Measurements from ENCODE around the gene UROD.

The UROD gene

DNA sequence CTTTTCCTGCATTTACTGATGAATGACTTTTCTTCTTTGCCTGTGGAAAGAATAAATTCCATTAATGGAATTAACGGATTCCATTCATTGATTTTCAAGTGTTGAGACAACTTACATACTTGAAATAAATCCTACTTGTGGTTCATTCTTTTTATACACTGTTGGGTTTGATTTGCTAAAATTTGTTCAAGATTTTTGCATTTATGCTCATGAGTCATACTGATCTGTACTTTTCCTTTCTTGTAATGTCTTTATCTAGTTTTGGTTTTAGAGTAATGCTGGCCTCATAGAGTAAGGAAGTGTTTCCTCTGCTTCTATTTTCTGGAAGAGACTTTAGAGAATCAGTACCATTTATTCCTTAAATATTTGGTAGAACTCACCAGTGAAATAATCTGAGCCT, 14.4 kb downstream of the UROD start:
- DNase-seq (ENCODE audit: low read depth), result no peak
- TF ChIP-seq MYC (IDR thresholded peaks at IDR 0.05; ENCODE audit: low read depth, low read length) (no peak), POLR2A (IDR thresholded peaks at IDR 0.05; ENCODE audit: extremely low read depth, insufficient read length) (no peak)
- TF ChIP-seq, protein P1, sequence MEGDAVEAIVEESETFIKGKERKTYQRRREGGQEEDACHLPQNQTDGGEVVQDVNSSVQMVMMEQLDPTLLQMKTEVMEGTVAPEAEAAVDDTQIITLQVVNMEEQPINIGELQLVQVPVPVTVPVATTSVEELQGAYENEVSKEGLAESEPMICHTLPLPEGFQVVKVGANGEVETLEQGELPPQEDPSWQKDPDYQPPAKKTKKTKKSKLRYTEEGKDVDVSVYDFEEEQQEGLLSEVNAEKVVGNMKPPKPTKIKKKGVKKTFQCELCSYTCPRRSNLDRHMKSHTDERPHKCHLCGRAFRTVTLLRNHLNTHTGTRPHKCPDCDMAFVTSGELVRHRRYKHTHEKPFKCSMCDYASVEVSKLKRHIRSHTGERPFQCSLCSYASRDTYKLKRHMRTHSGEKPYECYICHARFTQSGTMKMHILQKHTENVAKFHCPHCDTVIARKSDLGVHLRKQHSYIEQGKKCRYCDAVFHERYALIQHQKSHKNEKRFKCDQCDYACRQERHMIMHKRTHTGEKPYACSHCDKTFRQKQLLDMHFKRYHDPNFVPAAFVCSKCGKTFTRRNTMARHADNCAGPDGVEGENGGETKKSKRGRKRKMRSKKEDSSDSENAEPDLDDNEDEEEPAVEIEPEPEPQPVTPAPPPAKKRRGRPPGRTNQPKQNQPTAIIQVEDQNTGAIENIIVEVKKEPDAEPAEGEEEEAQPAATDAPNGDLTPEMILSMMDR (IDR thresholded peaks at IDR 0.05; ENCODE audit: low read depth, low read length), result no peak
- TF ChIP-seq, protein P2, sequence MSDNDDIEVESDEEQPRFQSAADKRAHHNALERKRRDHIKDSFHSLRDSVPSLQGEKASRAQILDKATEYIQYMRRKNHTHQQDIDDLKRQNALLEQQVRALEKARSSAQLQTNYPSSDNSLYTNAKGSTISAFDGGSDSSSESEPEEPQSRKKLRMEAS (IDR thresholded peaks at IDR 0.05; ENCODE audit: low read depth, low read length), result no peak
- H3K4me3 ChIP-seq (ENCODE audit: low read depth, low read length), result no peak overlapping the region

DNA sequence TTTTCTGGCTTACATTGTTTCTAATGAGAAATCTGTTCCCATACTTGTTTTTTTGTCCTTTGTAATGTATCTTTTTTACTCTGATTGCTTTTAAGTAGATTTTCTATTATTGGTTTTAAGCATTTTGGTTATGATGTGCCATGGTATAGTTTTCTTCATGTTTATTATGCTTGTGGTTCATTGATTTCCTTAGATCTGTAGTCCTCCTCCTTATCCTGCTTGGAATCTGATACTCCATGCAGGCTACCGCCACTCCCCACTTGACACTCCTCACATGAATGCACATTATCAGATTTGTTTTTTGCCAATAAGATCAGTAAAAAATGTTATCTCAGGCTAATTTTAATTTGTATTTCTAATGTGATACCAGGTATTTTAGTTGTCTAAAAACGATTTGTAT, 20.8 kb downstream of the UROD start:
- TF ChIP-seq, protein P1 (IDR thresholded peaks at IDR 0.05; ENCODE audit: low read depth, low read length), result no peak
- TF ChIP-seq, protein P2 (IDR thresholded peaks at IDR 0.05; ENCODE audit: low read depth, low read length), result no peak
- TF ChIP-seq POLR2A (IDR thresholded peaks at IDR 0.05; ENCODE audit: extremely low read depth, insufficient read length) (no peak), MYC (IDR thresholded peaks at IDR 0.05; ENCODE audit: low read depth, low read length) (no peak)
- H3K4me3 ChIP-seq (ENCODE audit: low read depth, low read length), result no peak overlapping the region
- no peak for DNase-seq (ENCODE audit: low read depth)

DNA sequence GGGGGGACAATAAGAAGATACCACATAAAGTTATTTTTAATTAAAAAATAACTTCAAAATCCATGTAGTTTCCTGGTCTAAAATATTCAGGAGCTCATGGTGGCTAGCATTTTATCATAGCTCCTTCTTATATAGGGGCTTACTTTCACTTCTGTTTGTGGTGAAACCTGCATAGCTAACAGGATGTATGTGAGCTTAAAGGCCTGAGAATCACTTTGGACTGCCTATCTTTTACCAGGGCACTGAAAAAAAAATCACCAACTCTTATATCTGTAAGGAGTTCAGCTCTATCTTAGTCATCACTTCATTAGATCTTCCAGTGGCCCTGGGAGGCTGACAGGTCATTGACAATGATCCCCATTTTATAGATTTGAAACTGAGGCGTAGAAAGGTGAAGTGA, 21.3 kb downstream of the UROD start:
- no peak overlapping the region for H3K4me3 ChIP-seq (ENCODE audit: low read depth, low read length)
- DNase-seq (ENCODE audit: low read depth), result no peak
- no peak for TF ChIP-seq MYC (IDR thresholded peaks at IDR 0.05; ENCODE audit: low read depth, low read length)
- no peak for TF ChIP-seq POLR2A (IDR thresholded peaks at IDR 0.05; ENCODE audit: extremely low read depth, insufficient read length)
- TF ChIP-seq, protein P2 (IDR thresholded peaks at IDR 0.05; ENCODE audit: low read depth, low read length), result no peak
- TF ChIP-seq, protein P1 (IDR thresholded peaks at IDR 0.05; ENCODE audit: low read depth, low read length), result no peak

DNA sequence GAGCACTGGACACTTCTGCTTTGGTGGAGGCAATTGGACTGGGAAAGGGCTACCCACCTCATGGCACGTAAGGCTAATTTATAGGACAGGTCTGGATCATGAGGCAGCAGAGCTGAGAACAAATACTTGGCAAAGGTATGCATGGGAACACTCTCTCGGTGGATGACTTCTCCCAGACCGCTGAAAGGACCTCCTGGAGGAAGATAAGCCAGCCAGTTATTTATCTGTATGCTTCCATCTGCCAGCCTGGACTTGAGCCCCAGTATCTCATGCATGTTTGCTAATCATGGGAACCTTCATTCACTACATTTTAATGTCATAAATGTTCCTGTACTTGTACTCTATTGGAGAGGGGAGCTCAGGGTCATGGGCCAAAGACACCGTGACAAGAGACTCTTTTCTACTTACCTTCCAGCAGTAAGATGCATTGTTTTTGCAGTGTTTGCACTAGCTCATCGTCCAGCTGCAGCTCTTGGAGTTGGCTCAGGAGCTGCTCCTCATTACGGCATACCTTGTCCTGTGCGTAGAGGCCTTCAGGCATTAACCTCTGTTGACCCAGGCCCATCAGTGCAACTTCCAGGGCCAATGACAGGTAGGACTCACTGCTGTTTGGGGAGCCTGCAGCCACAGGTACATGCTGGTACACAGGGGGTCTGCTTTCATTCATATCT, 23.7 kb downstream of the UROD start:
- TF ChIP-seq MYC (IDR thresholded peaks at IDR 0.05; ENCODE audit: low read depth, low read length) (no peak), POLR2A (IDR thresholded peaks at IDR 0.05; ENCODE audit: extremely low read depth, insufficient read length) (no peak)
- TF ChIP-seq, protein P1 (IDR thresholded peaks at IDR 0.05; ENCODE audit: low read depth, low read length), result no peak
- TF ChIP-seq, protein P2 (IDR thresholded peaks at IDR 0.05; ENCODE audit: low read depth, low read length), result no peak
- DNase-seq (ENCODE audit: low read depth), result no peak

DNA sequence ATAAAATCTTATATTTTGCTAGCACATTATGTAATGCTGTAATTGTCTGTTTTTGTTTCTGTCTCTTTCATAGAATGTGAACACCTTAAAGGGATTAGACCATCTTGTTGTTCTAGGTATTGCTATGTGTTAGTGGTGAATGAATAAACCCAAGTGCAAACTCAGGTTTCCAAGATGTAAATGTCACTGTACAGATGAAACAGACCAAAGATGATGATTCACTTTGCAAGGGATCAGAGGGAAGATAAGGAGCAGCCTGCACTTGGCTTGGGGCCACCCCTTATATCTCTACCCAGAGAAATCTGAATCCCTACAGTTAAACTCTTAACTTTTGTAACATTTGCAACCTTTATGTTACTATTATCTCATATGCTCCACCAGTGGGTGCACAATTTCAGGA, 25.4 kb downstream of the UROD start:
- DNase-seq (ENCODE audit: low read depth), result no peak
- no peak for TF ChIP-seq POLR2A (IDR thresholded peaks at IDR 0.05; ENCODE audit: extremely low read depth, insufficient read length)
- TF ChIP-seq MYC (IDR thresholded peaks at IDR 0.05; ENCODE audit: low read depth, low read length), result no peak
- TF ChIP-seq, protein P2 (IDR thresholded peaks at IDR 0.05; ENCODE audit: low read depth, low read length), result no peak
- TF ChIP-seq, protein P1 (IDR thresholded peaks at IDR 0.05; ENCODE audit: low read depth, low read length), result no peak
- no peak overlapping the region for H3K4me3 ChIP-seq (ENCODE audit: low read depth, low read length)

More for the DNA sequence above, 23.7 kb downstream of the UROD start:
- H3K4me3 ChIP-seq (ENCODE audit: low read depth, low read length), result no peak overlapping the region
